Loucy (cell line): ENCODE data around the gene MAML2.
A peak's percentile ranks its signal among the peaks of the same experiment; 100 is the strongest.

Experiments
- H2AFZ ChIP-seq: fragments of 200-600 bp; sonication (generic); 2 replicates; pipeline ENCODE4 v1.6.0; 2016; ENCODE audit warnings: antibody characterized with exemption, mild to moderate bottlenecking, low read length, moderate library complexity
- H3F3A ChIP-seq: fragments of 200-600 bp; 2 replicates; pipeline ENCODE4 v1.6.0; 2016; ENCODE audit warnings: antibody characterized with exemption, low read depth, mild to moderate bottlenecking
- H3K27me3 ChIP-seq: fragments of 200-600 bp; sonication (generic); 2 replicates; pipeline ENCODE4 v1.6.1; 2014; ENCODE audit warnings: low read length, mild to moderate bottlenecking; ENCODE audit not compliant: insufficient read depth, poor library complexity, severe bottlenecking
- H3K36me3 ChIP-seq: fragments of 200-600 bp; sonication (generic); 2 replicates; pipeline ENCODE4 v1.6.1; 2016; ENCODE audit warnings: low read length; ENCODE audit not compliant: insufficient read depth
- H3K4me1 ChIP-seq: fragments of 200-600 bp; sonication (generic); 2 replicates; pipeline ENCODE4 v1.5.1; 2014; ENCODE audit warnings: low read length, mild to moderate bottlenecking; ENCODE audit not compliant: insufficient read depth, poor library complexity, severe bottlenecking
- H3K4me2 ChIP-seq: fragments of 200-600 bp; sonication (generic); 2 replicates; pipeline ENCODE4 v1.6.0; 2014; ENCODE audit warnings: antibody characterized with exemption, low read length, low read depth, mild to moderate bottlenecking; ENCODE audit not compliant: poor library complexity, severe bottlenecking
- H3K4me3 ChIP-seq: fragments of 200-600 bp; sonication (generic); 2 replicates; pipeline ENCODE4 v1.5.1; 2014; ENCODE audit warnings: low read length, mild to moderate bottlenecking, mixed read lengths; ENCODE audit not compliant: poor library complexity, severe bottlenecking
- H3K79me2 ChIP-seq: fragments of 200-600 bp; sonication (generic); 2 replicates; pipeline ENCODE4 v1.6.1; 2014; ENCODE audit warnings: low read length; ENCODE audit not compliant: insufficient read depth
- H3K9ac ChIP-seq: fragments of 200-600 bp; sonication (generic); 2 replicates; pipeline ENCODE4 v1.6.0; 2014; ENCODE audit warnings: mild to moderate bottlenecking, low read depth, low read length, moderate library complexity; ENCODE audit not compliant: poor library complexity, severe bottlenecking
- H3K9me2 ChIP-seq: fragments of 200-600 bp; sonication (generic); replicated peaks from 2 replicates; pipeline ENCODE4 v1.6.1; 2016; ENCODE audit warnings: low read depth, low read length, mixed read lengths
- H3K9me3 ChIP-seq: fragments of 200-600 bp; sonication (generic); 2 replicates; pipeline ENCODE4 v1.6.1; 2014; ENCODE audit warnings: mild to moderate bottlenecking, antibody characterized with exemption, low read length, low read depth; ENCODE audit not compliant: insufficient read depth
- H4K20me1 ChIP-seq: fragments of 200-600 bp; sonication (generic); 2 replicates; pipeline ENCODE4 v1.6.0; 2014; ENCODE audit warnings: antibody characterized with exemption, low read length, mild to moderate bottlenecking; ENCODE audit not compliant: insufficient read depth, poor library complexity, severe bottlenecking
- EZH2phosphoT487 ChIP-seq: fragments of 200-600 bp; IDR thresholded peaks from 2 replicates; pipeline ENCODE4 v1.6.1; 2018; ENCODE audit warnings: antibody characterized with exemption, mild to moderate bottlenecking, moderate library complexity, borderline replicate concordance
- TF ChIP-seq, protein P1 (sequence below): fragments of 200-600 bp; sonication (generic); conservative IDR thresholded peaks from 2 replicates; pipeline ENCODE4 v1.5.1; 2014; ENCODE audit warnings: mild to moderate bottlenecking, antibody characterized with exemption, low read length

Gene MAML2

DNA sequence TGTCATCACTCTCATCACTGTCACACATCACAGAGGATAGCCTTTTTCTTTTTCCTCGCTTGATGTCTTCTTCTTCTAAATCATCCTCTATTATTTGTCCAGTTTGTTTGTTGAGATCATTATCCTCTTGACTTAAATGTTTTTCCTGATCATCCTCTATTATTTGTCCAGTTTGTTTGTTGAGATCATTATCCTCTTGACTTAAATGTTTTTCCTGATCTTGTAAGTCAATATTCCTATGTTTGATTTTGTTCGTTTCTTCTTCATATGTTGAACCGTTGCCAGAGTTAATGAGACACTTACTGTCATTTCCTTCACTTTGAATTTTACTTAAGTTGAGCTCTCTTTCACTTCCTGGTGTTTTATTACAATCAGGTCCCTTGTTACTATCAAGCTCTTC is 41.2 kb upstream of the MAML2 start:
- peaks cover 46% of the 10 kb centered on the region for H3K79me2 ChIP-seq
- peaks cover 3% of the 10 kb centered on the region; the same call in 1 of the 2 replicates for H3K36me3 ChIP-seq
- TF ChIP-seq, protein P1, sequence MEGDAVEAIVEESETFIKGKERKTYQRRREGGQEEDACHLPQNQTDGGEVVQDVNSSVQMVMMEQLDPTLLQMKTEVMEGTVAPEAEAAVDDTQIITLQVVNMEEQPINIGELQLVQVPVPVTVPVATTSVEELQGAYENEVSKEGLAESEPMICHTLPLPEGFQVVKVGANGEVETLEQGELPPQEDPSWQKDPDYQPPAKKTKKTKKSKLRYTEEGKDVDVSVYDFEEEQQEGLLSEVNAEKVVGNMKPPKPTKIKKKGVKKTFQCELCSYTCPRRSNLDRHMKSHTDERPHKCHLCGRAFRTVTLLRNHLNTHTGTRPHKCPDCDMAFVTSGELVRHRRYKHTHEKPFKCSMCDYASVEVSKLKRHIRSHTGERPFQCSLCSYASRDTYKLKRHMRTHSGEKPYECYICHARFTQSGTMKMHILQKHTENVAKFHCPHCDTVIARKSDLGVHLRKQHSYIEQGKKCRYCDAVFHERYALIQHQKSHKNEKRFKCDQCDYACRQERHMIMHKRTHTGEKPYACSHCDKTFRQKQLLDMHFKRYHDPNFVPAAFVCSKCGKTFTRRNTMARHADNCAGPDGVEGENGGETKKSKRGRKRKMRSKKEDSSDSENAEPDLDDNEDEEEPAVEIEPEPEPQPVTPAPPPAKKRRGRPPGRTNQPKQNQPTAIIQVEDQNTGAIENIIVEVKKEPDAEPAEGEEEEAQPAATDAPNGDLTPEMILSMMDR, result no peak
- TF ChIP-seq EZH2phosphoT487, result no peak
- H3K4me2 ChIP-seq, result peak overlapping the region; percentile 82
- peaks cover 59% of the 10 kb centered on the region for H3K4me1 ChIP-seq
- no peaks in the 10 kb centered on the region for H3K27me3 ChIP-seq
- H3K9me3 ChIP-seq, result no peaks in the 10 kb centered on the region
- peak overlapping the region; percentile 42 for H3K9ac ChIP-seq
- H3K9me2 ChIP-seq, result no peaks in the 10 kb centered on the region
- no peak overlapping the region for H2AFZ ChIP-seq
- peak overlapping the region; percentile 63 for H3K4me3 ChIP-seq
- H3F3A ChIP-seq, result no peaks in the 10 kb centered on the region
- H4K20me1 ChIP-seq, result peaks cover 8% of the 10 kb centered on the region

DNA sequence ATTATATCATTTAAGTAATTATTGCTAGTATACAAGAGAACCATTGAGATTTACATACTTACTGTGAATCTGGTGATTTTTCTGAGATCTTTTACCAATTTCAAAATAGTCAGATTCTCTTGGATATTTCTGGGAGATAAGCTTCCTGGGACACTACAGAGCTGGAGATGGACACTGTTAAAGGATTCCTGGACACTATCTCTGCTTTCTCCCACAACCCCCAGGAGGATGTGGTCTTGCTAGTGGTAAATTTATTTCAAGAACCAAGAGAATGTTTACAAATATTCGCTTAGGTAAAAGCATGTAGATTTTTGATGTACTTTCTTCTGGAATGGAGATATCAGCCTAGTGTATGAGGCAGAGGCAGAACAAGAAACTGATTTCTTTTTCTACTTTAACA is 33.8 kb upstream of the MAML2 start:
- H3K36me3 ChIP-seq, result peaks cover 5% of the 10 kb centered on the region
- H3K9me3 ChIP-seq, result no peaks in the 10 kb centered on the region
- H3F3A ChIP-seq, result no peaks in the 10 kb centered on the region
- no peaks in the 10 kb centered on the region for H3K27me3 ChIP-seq
- peaks cover 4% of the 10 kb centered on the region; the same call in 1 of the 2 replicates for H3K79me2 ChIP-seq
- H4K20me1 ChIP-seq, result no peaks in the 10 kb centered on the region
- TF ChIP-seq, protein P1, result no peak
- no peak for TF ChIP-seq EZH2phosphoT487
- no peak overlapping the region for H3K9ac ChIP-seq
- no peak overlapping the region for H2AFZ ChIP-seq
- H3K4me3 ChIP-seq, result no peak overlapping the region
- H3K4me1 ChIP-seq, result peaks cover 8% of the 10 kb centered on the region
- no peak overlapping the region for H3K4me2 ChIP-seq
- no peaks in the 10 kb centered on the region for H3K9me2 ChIP-seq

- no peaks in the 10 kb centered on the region for H3K9me2 ChIP-seq
- H4K20me1 ChIP-seq, result no peaks in the 10 kb centered on the region
- no peak overlapping the region for H3K4me3 ChIP-seq
- H3K9ac ChIP-seq, result no peak overlapping the region
- H3K27me3 ChIP-seq, result no peaks in the 10 kb centered on the region
- no peaks in the 10 kb centered on the region for H3F3A ChIP-seq
- H3K36me3 ChIP-seq, result peaks cover 16% of the 10 kb centered on the region; the same call in 1 of the 2 replicates
- H3K79me2 ChIP-seq, result no peaks in the 10 kb centered on the region
- TF ChIP-seq, protein P1, result no peak
- no peak for TF ChIP-seq EZH2phosphoT487
- H3K4me2 ChIP-seq, result no peak overlapping the region
- H3K4me1 ChIP-seq, result no peaks in the 10 kb centered on the region
- H3K9me3 ChIP-seq, result no peaks in the 10 kb centered on the region
- H2AFZ ChIP-seq, result no peak overlapping the region
These were observed 30.8 kb upstream of the MAML2 start for GRCh38 chr11:96373826-96374225.
